ENCODE measurements around the gene SPON1. TPM values are rescaled to one million over a fixed set of nuclear protein-coding genes. Genes with fewer than 3 reads are reported as not detected.

The SPON1 gene
- total and polyA plus RNA-seq, 4 donors = 0.72 to 4.9 (median 1.2) TPM

- TF ChIP-seq CTCF (IDR thresholded peaks at IDR 0.05; ENCODE audit: low read depth, low read length, missing input control) = no peak
- no peak for TF ChIP-seq YY1 (IDR thresholded peaks at IDR 0.05)
These were observed 79.0 kb downstream of the SPON1 start (continued) for GRCh38 chr11:14041565-14041964.

GRCh38 chr11:14042686-14043465 is 80.4 kb downstream of the SPON1 start:
- H3K4me1 ChIP-seq (ENCODE audit: control insufficient read depth in 4 of 4, insufficient read depth in 4 of 4, low read length in 3 of 4) = no peaks in the 10 kb centered on the region
- H3K9ac ChIP-seq (ENCODE audit: low read depth in 1 of 2, low read length in 2 of 2) = no peak overlapping the region
- H3K27me3 ChIP-seq (ENCODE audit: control insufficient read depth in 4 of 4, insufficient read depth in 4 of 4, low read length in 3 of 4) = peaks cover 0 to 3% (median 0%) of the 10 kb centered on the region in 4 donors
- no peak for TF ChIP-seq EGR1 (IDR thresholded peaks at IDR 0.05; ENCODE audit: low read depth in 2 of 2)
- TF ChIP-seq YY1 (IDR thresholded peaks at IDR 0.05) = no peak
- TF ChIP-seq SP1 (IDR thresholded peaks at IDR 0.05) = no peak
- TF ChIP-seq RAD21 (IDR thresholded peaks at IDR 0.05) = no peak
- no peak for TF ChIP-seq TAF1 (conservative IDR thresholded peaks at IDR 0.05)
- TF ChIP-seq FOXA1 (IDR thresholded peaks at IDR 0.05) = no peak
- no peak for TF ChIP-seq JUND (IDR thresholded peaks at IDR 0.05)
- no peak for TF ChIP-seq NR2F2 (IDR thresholded peaks at IDR 0.05)
- TF ChIP-seq ATF3 (IDR thresholded peaks at IDR 0.05) = no peak
- TF ChIP-seq HNF4G (IDR thresholded peaks at IDR 0.05) = no peak
- TF ChIP-seq REST (IDR thresholded peaks at IDR 0.05) = no peak
- no peak for TF ChIP-seq FOXA2 (IDR thresholded peaks at IDR 0.05)
- TF ChIP-seq CTCF (IDR thresholded peaks at IDR 0.05; ENCODE audit: low read depth, low read length, missing input control) = no peak
- DNase-seq (ENCODE audit: low spot score) = no peak
- H3K9me3 ChIP-seq (ENCODE audit: control insufficient read depth in 4 of 4, low read length in 3 of 4) = no peaks in the 10 kb centered on the region
- no peaks in the 10 kb centered on the region for H3K36me3 ChIP-seq (ENCODE audit: control insufficient read depth in 4 of 4, insufficient read depth in 3 of 4, low read depth in 1 of 4, low read length in 3 of 4)
- no peak overlapping the region for H3K27ac ChIP-seq (ENCODE audit: low read depth in 1 of 2, low read length in 2 of 2)
- 90% methylated on average over 4 of the region's 4 CpGs for WGBS
- H3K4me3 ChIP-seq (ENCODE audit: low read depth in 1 of 3, low read length in 3 of 3) = no peak overlapping the region
